ENCODE measurements around the gene COQ3. TPM values are rescaled to one million over a fixed set of nuclear protein-coding genes. Genes with fewer than 3 reads are reported as not detected.
A peak's percentile ranks its signal among the peaks of the same experiment; 100 is the strongest.

Gene COQ3
- total RNA-seq, 3 donors from 2014 or later, result 18.3 to 23.3 (median 18.6) TPM

- no peak for ATAC-seq
- no peak for DNase-seq
- Mint-ChIP-seq H3K4me1 (ENCODE audit: low read depth) (peaks cover 2% of the 10 kb centered on the region), H3K9me3 (no peaks in the 10 kb centered on the region), H3K4me3 (no peak overlapping the region), H3K36me3 (ENCODE audit: insufficient read depth) (no peaks in the 10 kb centered on the region), H3K27me3 (ENCODE audit: low read depth) (peaks cover 17% of the 10 kb centered on the region)
Measured at GRCh38 chr6:99333068-99333467, 60.9 kb downstream of the COQ3 start.

GRCh38 chr6:99331531-99331930 lies 62.5 kb downstream of the COQ3 start:
- Mint-ChIP-seq H3K36me3 (ENCODE audit: insufficient read depth) (no peaks in the 10 kb centered on the region), H3K4me1 (ENCODE audit: low read depth) (peaks cover 2% of the 10 kb centered on the region), H3K9me3 (no peaks in the 10 kb centered on the region), H3K4me3 (no peak overlapping the region), H3K27me3 (ENCODE audit: low read depth) (peaks cover 9% of the 10 kb centered on the region)
- ATAC-seq, result no peak
- no peak for DNase-seq

- peaks cover 9% of the 10 kb centered on the region for H3K27me3 Mint-ChIP-seq (ENCODE audit: low read depth)
- H3K36me3 Mint-ChIP-seq (ENCODE audit: insufficient read depth), result no peaks in the 10 kb centered on the region
- peak; percentile 30 for DNase-seq
- H3K4me1 Mint-ChIP-seq (ENCODE audit: low read depth), result peaks cover 2% of the 10 kb centered on the region
- no peak overlapping the region for H3K4me3 Mint-ChIP-seq
- ATAC-seq, result peak; percentile 86 to 94
- no peaks in the 10 kb centered on the region for H3K9me3 Mint-ChIP-seq
Measured at GRCh38 chr6:99330159-99330558, 63.8 kb downstream of the COQ3 start.

GRCh38 chr6:99324996-99325395 lies 69.0 kb downstream of the COQ3 start:
- Mint-ChIP-seq H3K36me3 (ENCODE audit: insufficient read depth) (no peaks in the 10 kb centered on the region), H3K4me3 (no peak overlapping the region), H3K27me3 (ENCODE audit: low read depth) (peaks cover 16% of the 10 kb centered on the region), H3K4me1 (ENCODE audit: low read depth) (no peaks in the 10 kb centered on the region), H3K9me3 (no peaks in the 10 kb centered on the region)
- DNase-seq (no peak), ATAC-seq (no peak)

Other genes with a start within 250 kb of the COQ3 start
- gene FAXC, start 44.5 kb downstream of the COQ3 start, total RNA-seq, result not detected
- 10 to 100 TPM; 73.7 to 80.0 (median 76.4) TPM for gene PNISR, start 31.1 kb upstream of the COQ3 start, total RNA-seq
- gene USP45, start 121.2 kb upstream of the COQ3 start, total RNA-seq, result 10 to 100 TPM in 2 of 3 donors, 1 to 10 TPM in 1; 10.0 to 10.2 (median 10.1) TPM
- gene CCNC, start 174.5 kb upstream of the COQ3 start, total RNA-seq, result 10 to 100 TPM; 77.9 to 83.7 (median 78.1) TPM
- under 1 TPM in 1 of 3 donors, not detected in 2; 0.13 TPM for gene PRDM13, start 212.6 kb upstream of the COQ3 start, total RNA-seq

Measured in activated T-cell treated with anti-CD3 and anti-CD28 coated beads, Interleukin-2, amount 50 U/mL, for 4 hours (primary cell).